ENCODE data around the gene BAIAP2L2.

The BAIAP2L2 gene

GRCh38 chr22:38108561-38109319, 1.7 kb downstream of the BAIAP2L2 start:
- no peaks in the 10 kb centered on the region for H3K27me3 ChIP-seq (ENCODE audit: control insufficient read depth in 5 of 5, insufficient read depth in 4 of 5, low read length in 5 of 5)
- no peak overlapping the region for H3K9ac ChIP-seq (ENCODE audit: low read length in 5 of 5)
- H3K27ac ChIP-seq (ENCODE audit: low read depth, low read length) = no peak overlapping the region
- H3K36me3 ChIP-seq (ENCODE audit: control insufficient read depth in 5 of 5, insufficient read depth in 5 of 5, low read length in 5 of 5) = peaks cover 0 to 13% (median 4%) of the 10 kb centered on the region in 5 donors
- H3K4me1 ChIP-seq (ENCODE audit: control insufficient read depth in 5 of 5, insufficient read depth in 5 of 5, low read length in 5 of 5) = peaks cover 0 to 25% (median 13%) of the 10 kb centered on the region in 5 donors
- H3K9me3 ChIP-seq (ENCODE audit: control insufficient read depth in 5 of 5, low read length in 5 of 5) = no peaks in the 10 kb centered on the region
- H3K4me3 ChIP-seq (ENCODE audit: low read depth in 1 of 5, low read length in 5 of 5) = no peak overlapping the region

DNA sequence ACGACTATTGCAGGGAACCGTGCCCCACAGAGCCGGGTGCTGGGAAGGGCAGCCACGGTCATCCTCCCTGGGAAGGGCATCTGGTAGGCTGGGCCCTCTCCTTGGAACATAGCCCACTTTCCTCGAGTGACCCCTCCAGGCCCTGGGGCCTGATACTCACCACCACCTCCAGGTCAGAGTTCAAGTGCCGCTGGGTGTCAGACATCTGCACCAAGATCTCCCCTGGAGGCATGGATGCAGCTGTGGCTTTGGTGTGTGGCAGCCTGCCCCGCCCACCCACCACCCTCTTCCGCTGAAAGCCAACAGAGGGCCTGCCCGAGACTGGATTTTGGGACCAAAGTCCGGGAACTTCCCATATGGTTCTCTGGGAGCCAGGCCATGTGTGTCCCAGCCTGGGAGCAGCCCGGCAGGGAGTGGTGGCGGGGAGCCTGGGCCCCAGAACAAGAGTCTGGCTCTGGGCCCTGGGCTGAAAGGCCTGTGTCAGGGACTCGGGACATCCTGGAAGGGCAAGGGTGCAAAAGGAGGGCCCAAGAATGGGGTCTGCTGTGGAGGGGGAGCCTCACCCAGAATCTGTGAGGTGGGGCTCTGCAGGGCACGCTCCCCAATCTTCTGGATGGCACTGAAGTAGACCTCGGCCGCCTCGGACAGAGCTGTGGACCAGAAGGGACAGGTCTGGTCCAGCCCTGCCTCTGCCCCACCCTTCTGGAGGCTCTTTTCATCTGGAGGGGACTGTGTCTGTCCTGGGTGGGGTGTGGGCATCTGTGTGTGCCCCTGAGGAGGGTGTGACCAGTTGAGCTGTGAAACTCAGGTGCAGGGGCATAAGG, 2.6 kb downstream of the BAIAP2L2 start:
- H3K4me3 ChIP-seq (ENCODE audit: low read depth in 1 of 5, low read length in 5 of 5) = no peak overlapping the region
- H3K9me3 ChIP-seq (ENCODE audit: control insufficient read depth in 5 of 5, low read length in 5 of 5) = no peaks in the 10 kb centered on the region
- H3K27me3 ChIP-seq (ENCODE audit: control insufficient read depth in 5 of 5, insufficient read depth in 4 of 5, low read length in 5 of 5) = no peaks in the 10 kb centered on the region
- peaks cover 0 to 25% (median 13%) of the 10 kb centered on the region in 5 donors for H3K4me1 ChIP-seq (ENCODE audit: control insufficient read depth in 5 of 5, insufficient read depth in 5 of 5, low read length in 5 of 5)
- peaks cover 2 to 13% (median 4%) of the 10 kb centered on the region in 5 donors for H3K36me3 ChIP-seq (ENCODE audit: control insufficient read depth in 5 of 5, insufficient read depth in 5 of 5, low read length in 5 of 5)
- H3K9ac ChIP-seq (ENCODE audit: low read length in 5 of 5) = no peak overlapping the region
- H3K27ac ChIP-seq (ENCODE audit: low read depth, low read length) = no peak overlapping the region

GRCh38 chr22:38106814-38107578, 3.5 kb downstream of the BAIAP2L2 start:
- H3K9me3 ChIP-seq (ENCODE audit: control insufficient read depth in 5 of 5, low read length in 5 of 5) = no peaks in the 10 kb centered on the region
- peaks cover 0 to 22% (median 13%) of the 10 kb centered on the region in 5 donors for H3K4me1 ChIP-seq (ENCODE audit: control insufficient read depth in 5 of 5, insufficient read depth in 5 of 5, low read length in 5 of 5)
- H3K27me3 ChIP-seq (ENCODE audit: control insufficient read depth in 5 of 5, insufficient read depth in 4 of 5, low read length in 5 of 5) = no peaks in the 10 kb centered on the region
- H3K27ac ChIP-seq (ENCODE audit: low read depth, low read length) = no peak overlapping the region
- H3K36me3 ChIP-seq (ENCODE audit: control insufficient read depth in 5 of 5, insufficient read depth in 5 of 5, low read length in 5 of 5) = peaks cover 0 to 9% (median 2%) of the 10 kb centered on the region in 5 donors
- H3K4me3 ChIP-seq (ENCODE audit: low read depth in 1 of 5, low read length in 5 of 5) = no peak overlapping the region
- no peak overlapping the region for H3K9ac ChIP-seq (ENCODE audit: low read length in 5 of 5)

- Histone ChIP-seq H3K27ac (ENCODE audit: low read depth, low read length) (no peak overlapping the region), H3K4me3 (ENCODE audit: low read depth in 1 of 5, low read length in 5 of 5) (no peak overlapping the region), H3K27me3 (ENCODE audit: control insufficient read depth in 5 of 5, insufficient read depth in 4 of 5, low read length in 5 of 5) (no peaks in the 10 kb centered on the region), H3K36me3 (ENCODE audit: control insufficient read depth in 5 of 5, insufficient read depth in 5 of 5, low read length in 5 of 5) (peaks cover 0 to 2% (median 2%) of the 10 kb centered on the region in 5 donors), H3K4me1 (ENCODE audit: control insufficient read depth in 5 of 5, insufficient read depth in 5 of 5, low read length in 5 of 5) (peaks cover 0 to 15% (median 7%) of the 10 kb centered on the region in 5 donors), H3K9ac (ENCODE audit: low read length in 5 of 5) (no peak overlapping the region), H3K9me3 (ENCODE audit: control insufficient read depth in 5 of 5, low read length in 5 of 5) (no peaks in the 10 kb centered on the region)
Observed at GRCh38 chr22:38104084-38104483, 6.4 kb downstream of the BAIAP2L2 start.

DNA sequence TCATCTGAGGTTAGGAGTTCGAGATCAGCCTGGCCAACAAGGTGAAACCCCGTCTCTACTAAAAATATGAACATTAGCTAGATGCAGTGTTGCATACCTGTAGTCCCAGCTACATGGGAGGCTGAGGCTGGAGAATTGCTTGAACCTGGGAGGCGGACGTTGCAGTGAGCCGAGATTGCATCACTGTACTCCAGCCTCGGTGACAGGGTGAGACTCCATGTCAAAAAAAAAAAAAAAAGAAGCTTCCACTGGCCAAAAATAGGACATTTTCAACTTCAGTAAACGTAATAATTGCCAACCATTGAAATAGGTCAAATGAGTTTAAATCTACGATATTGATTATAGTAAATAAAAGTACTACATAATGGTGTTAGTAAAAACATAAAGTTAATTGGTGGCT, 6.8 kb downstream of the BAIAP2L2 start:
- H3K27me3 ChIP-seq (ENCODE audit: control insufficient read depth in 5 of 5, insufficient read depth in 4 of 5, low read length in 5 of 5) = no peaks in the 10 kb centered on the region
- no peak overlapping the region for H3K9ac ChIP-seq (ENCODE audit: low read length in 5 of 5)
- no peak overlapping the region for H3K27ac ChIP-seq (ENCODE audit: low read depth, low read length)
- no peaks in the 10 kb centered on the region for H3K9me3 ChIP-seq (ENCODE audit: control insufficient read depth in 5 of 5, low read length in 5 of 5)
- H3K36me3 ChIP-seq (ENCODE audit: control insufficient read depth in 5 of 5, insufficient read depth in 5 of 5, low read length in 5 of 5) = peaks cover 0 to 2% (median 0%) of the 10 kb centered on the region in 5 donors
- H3K4me3 ChIP-seq (ENCODE audit: low read depth in 1 of 5, low read length in 5 of 5) = no peak overlapping the region
- peaks cover 0 to 17% (median 10%) of the 10 kb centered on the region in 5 donors for H3K4me1 ChIP-seq (ENCODE audit: control insufficient read depth in 5 of 5, insufficient read depth in 5 of 5, low read length in 5 of 5)

GRCh38 chr22:38098410-38099249, 11.9 kb downstream of the BAIAP2L2 start:
- H3K4me1 ChIP-seq (ENCODE audit: control insufficient read depth in 5 of 5, insufficient read depth in 5 of 5, low read length in 5 of 5) = peaks cover 0 to 13% (median 4%) of the 10 kb centered on the region in 5 donors
- H3K9ac ChIP-seq (ENCODE audit: low read length in 5 of 5) = no peak overlapping the region
- no peaks in the 10 kb centered on the region for H3K9me3 ChIP-seq (ENCODE audit: control insufficient read depth in 5 of 5, low read length in 5 of 5)
- no peak overlapping the region for H3K4me3 ChIP-seq (ENCODE audit: low read depth in 1 of 5, low read length in 5 of 5)
- no peak overlapping the region for H3K27ac ChIP-seq (ENCODE audit: low read depth, low read length)
- H3K27me3 ChIP-seq (ENCODE audit: control insufficient read depth in 5 of 5, insufficient read depth in 4 of 5, low read length in 5 of 5) = no peaks in the 10 kb centered on the region
- H3K36me3 ChIP-seq (ENCODE audit: control insufficient read depth in 5 of 5, insufficient read depth in 5 of 5, low read length in 5 of 5) = peaks cover 0 to 3% (median 2%) of the 10 kb centered on the region in 5 donors

DNA sequence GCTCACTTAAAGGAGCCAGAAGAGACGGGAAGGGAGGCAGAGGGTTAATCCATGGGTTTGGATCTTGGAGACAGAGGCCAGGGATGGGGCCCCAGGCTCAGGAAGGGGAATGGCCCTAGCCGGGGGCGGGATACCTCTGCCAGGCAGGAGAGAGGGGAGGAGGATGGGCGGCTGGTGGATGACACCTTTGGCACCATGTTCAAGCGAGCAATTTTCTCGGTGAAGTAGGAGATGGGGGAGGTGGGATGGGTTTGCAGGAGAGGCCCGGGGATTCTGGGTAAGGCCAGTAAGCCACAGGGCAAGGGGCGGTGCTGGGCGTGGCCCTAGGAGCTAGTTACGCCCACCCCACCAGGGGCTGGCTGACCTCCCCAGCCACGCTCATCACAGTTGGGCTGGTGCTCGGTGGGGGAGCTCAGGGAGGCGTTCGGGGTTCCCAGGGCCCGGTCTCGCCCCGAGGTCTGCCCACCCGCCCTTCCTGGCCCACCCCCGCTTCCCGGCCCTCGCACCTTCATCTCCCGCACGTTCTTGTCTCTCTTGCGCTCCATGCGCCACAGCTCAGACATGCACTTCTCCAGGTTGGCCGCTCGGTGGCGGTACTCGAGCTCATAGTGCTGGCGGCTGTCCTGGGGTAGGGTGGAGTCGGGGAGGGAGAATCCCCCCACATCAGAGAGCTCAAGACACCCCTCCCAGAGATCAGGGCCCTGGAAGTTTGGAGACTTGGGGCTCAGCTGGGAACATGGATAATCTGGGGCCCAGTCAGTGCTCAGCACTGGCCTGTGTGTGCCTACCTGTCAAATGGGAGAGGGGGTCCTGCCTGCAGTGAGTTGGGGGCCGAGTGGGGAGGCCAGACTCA, 12.7 kb downstream of the BAIAP2L2 start:
- Histone ChIP-seq H3K27ac (ENCODE audit: low read depth, low read length) (no peak overlapping the region), H3K27me3 (ENCODE audit: control insufficient read depth in 5 of 5, insufficient read depth in 4 of 5, low read length in 5 of 5) (no peaks in the 10 kb centered on the region)

DNA sequence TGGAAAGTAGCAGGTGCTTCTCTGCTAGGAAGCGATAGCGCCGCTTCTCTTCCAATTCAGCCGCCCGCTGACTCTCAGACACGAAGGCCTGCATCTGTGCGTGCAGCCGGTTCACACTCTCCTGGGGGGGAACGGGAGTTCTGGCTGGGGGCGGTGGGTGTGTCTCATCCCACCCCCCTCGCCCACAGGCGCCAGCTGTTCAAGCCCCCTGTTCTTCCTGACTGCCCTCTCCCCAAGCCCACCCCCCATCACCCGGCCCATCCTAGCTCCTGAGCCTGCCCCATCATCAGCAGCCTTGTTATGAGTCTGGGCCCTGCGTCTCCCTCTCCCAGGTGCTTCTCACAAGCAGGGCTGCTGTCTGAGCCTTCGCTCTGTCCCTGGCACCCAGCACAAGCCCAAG, 13.4 kb downstream of the BAIAP2L2 start:
- peaks cover 0 to 5% (median 3%) of the 10 kb centered on the region in 5 donors for H3K36me3 ChIP-seq (ENCODE audit: control insufficient read depth in 5 of 5, insufficient read depth in 5 of 5, low read length in 5 of 5)

More for the DNA sequence above, 12.7 kb downstream of the BAIAP2L2 start:
- H3K9ac ChIP-seq (ENCODE audit: low read length in 5 of 5) = no peak overlapping the region
- H3K4me1 ChIP-seq (ENCODE audit: control insufficient read depth in 5 of 5, insufficient read depth in 5 of 5, low read length in 5 of 5) = peaks cover 0 to 13% (median 4%) of the 10 kb centered on the region in 5 donors
- H3K9me3 ChIP-seq (ENCODE audit: control insufficient read depth in 5 of 5, low read length in 5 of 5) = no peaks in the 10 kb centered on the region
- H3K4me3 ChIP-seq (ENCODE audit: low read depth in 1 of 5, low read length in 5 of 5) = no peak overlapping the region
- peaks cover 0 to 5% (median 3%) of the 10 kb centered on the region in 5 donors for H3K36me3 ChIP-seq (ENCODE audit: control insufficient read depth in 5 of 5, insufficient read depth in 5 of 5, low read length in 5 of 5)

More for the DNA sequence above, 13.4 kb downstream of the BAIAP2L2 start:
- no peaks in the 10 kb centered on the region for H3K27me3 ChIP-seq (ENCODE audit: control insufficient read depth in 5 of 5, insufficient read depth in 4 of 5, low read length in 5 of 5)
- no peak overlapping the region for H3K27ac ChIP-seq (ENCODE audit: low read depth, low read length)
- peaks cover 0 to 13% (median 4%) of the 10 kb centered on the region in 5 donors for H3K4me1 ChIP-seq (ENCODE audit: control insufficient read depth in 5 of 5, insufficient read depth in 5 of 5, low read length in 5 of 5)
- no peak overlapping the region for H3K4me3 ChIP-seq (ENCODE audit: low read depth in 1 of 5, low read length in 5 of 5)
- H3K9me3 ChIP-seq (ENCODE audit: control insufficient read depth in 5 of 5, low read length in 5 of 5) = no peaks in the 10 kb centered on the region
- no peak overlapping the region for H3K9ac ChIP-seq (ENCODE audit: low read length in 5 of 5)

Measured in subcutaneous abdominal adipose tissue (tissue), 5 donors.